Stimulated activated CD4-positive, alpha-beta T cell treated with anti-CD3 and anti-CD28 coated beads, Interleukin-2, amount 100 ng/mL, for 24 hours (primary cell): ENCODE measurements around the gene EOGT.

Source experiments
- DNase-seq, 2 donors: peaks; one replicate each; pipeline ENCODE4 v3.0.0-alpha.2; 2020

EOGT gene

DNA sequence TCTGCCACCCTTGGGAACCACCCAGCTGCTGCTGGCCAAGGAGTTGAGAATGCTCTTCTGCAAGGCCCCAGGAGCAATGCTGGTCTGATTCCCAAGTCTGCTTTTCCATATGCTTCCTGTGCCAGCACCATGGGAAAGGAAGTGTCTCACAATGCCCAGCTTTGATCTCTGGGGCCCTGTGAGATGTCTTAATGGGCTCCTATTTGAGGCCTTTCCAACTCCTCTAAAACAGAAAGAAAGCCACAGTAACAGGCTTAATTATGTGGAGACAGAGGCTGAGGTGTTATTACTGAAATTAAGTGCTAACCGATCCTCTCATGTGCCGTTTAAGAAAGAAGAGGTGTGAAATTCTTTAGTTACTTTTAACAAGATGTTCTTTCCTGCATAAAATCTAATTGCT lies 4.5 kb downstream of the EOGT start:
- DNase-seq: no peak

GRCh38 chr3:69005791-69006482 lies 7.5 kb downstream of the EOGT start:
- no peak for DNase-seq

DNA sequence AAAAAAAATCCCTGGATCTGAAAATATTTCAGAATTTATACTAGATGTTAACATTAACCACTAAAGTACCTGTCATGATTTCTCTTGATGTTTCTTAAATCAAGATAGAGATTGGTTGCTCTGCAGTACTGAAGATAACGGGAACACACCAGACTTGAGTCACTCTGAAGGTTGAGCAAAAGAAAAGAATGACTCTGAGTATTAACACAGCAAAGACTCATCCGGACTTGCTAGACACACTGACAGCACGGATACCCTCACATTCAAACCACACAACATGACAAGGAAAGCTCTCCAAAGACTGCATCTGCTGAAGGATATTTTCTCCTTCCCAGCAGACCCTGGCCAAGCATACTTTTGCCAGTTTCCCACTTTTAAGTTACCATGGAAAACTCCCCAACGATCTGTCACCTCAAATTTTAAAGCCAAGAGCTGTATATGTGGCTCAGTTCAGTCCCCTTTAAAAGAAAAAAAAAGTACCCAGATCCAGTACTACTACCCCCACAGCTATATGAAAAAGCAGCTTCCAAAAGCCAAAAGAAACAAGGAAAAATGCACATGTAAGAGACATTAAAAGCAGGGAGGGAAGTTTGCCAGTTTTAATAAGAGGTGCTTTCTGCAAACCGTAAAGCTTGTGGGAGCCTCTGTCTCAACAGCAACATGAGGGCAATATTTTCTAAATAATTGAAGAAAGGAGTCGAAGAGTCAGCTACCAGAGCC lies 8.3 kb downstream of the EOGT start:
- no peak for DNase-seq

- no peak for DNase-seq
These were observed 9.3 kb downstream of the EOGT start for GRCh38 chr3:69004138-69004537.

GRCh38 chr3:68999605-69000004 lies 13.9 kb downstream of the EOGT start:
- DNase-seq: no peak

DNA sequence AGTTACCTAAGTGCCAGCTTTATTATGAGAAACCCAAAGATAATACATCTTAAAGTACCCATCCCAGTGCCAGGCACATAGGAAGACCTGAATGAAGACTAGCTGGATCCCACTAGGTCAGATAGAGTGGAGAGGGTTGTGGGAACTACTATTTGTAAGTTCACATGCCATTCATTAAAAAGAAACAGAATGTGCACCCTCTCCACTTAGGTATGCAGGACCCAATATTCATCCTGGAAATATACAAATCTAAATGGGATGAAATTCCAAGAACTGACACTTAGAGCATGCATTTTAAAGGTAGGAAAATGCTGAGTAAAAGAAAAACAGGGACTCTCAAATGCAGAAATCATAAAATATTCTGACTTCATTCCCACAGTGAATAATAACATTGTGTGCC lies 14.3 kb downstream of the EOGT start:
- DNase-seq: no peak

- DNase-seq: no peak
These were observed 15.6 kb downstream of the EOGT start for GRCh38 chr3:68997887-68998286.

DNA sequence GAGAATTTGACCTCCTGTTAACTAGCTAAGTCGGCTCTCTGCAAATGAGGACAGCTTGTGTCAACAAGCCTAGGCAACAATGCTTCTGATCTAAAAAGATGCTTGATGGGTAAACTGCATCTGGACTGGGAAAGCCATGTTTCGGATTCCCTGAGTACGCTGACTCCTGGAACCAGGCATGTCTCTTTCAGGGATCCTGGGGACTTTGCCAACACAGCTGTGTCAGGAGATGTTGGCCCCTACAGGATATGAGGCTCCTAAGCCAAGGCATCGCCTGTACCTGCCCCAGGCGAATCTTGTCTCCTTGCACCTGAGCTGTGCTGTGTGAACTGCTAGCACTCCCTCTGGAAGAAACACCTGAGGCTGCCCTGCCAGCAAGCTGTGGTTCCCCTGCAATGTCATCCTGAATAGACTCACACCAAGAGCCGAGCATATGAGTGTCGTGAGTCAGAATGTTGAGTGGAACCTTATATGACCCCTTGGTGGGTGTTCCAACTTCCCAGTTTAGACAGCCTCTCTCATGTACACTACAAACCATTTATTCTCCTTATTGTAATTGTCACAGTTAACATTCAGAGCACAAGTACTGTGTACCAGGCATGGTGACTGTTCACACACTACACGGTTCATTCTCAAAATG lies 17.0 kb downstream of the EOGT start:
- DNase-seq: no peak

DNA sequence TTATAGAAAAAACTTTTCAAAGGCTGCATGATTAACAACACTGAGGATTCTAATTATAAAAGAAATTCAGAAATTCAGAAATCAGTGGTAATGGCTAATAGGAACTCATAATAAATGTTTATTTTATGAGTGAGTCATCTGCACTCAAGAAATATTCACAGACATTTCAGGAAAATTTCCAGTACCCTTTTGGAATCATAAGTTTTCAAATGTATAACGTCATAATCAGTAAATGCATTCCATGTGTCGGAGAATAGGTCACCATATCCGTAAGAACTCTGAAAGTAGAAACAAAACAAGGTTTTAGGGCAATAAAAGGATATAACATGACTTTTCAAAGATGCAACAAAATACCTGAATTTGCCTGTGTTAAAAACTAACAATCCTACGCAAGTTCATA lies 24.7 kb downstream of the EOGT start:
- DNase-seq: no peak

GRCh38 chr3:68987322-68987721 lies 26.2 kb downstream of the EOGT start:
- DNase-seq: no peak

DNA sequence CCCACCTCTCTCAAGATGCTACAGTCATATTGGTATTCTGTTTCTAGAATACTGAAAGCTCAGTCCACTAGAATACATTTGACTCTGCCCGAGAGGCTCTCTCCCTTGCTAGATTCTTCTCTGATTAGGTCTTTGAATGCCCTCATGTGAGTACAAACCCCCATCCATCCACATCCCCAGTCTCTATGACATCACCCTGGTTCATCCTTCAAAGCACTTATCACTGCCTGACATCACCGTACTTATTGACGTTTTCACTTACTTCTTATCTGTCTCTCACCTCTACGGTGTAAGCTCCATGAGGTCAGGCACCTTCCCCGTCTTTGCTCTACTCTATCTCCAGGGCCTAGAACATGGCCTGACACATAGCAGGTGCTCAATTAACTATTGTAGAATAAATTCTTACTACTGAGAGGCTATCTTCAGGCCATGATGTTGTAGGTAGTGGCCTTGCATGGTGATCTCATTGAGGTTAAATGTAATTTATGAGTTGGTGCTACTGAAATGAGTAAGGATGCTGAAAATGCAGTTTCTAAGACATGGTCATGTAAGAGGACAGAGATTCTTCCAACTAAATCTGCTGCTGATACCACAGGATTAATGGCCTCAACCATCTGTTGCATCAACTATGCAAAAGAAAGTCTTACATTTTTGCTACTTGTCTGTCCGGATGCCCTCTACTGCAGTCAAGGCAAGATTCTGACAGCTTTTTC lies 26.8 kb downstream of the EOGT start:
- DNase-seq: no peak

DNA sequence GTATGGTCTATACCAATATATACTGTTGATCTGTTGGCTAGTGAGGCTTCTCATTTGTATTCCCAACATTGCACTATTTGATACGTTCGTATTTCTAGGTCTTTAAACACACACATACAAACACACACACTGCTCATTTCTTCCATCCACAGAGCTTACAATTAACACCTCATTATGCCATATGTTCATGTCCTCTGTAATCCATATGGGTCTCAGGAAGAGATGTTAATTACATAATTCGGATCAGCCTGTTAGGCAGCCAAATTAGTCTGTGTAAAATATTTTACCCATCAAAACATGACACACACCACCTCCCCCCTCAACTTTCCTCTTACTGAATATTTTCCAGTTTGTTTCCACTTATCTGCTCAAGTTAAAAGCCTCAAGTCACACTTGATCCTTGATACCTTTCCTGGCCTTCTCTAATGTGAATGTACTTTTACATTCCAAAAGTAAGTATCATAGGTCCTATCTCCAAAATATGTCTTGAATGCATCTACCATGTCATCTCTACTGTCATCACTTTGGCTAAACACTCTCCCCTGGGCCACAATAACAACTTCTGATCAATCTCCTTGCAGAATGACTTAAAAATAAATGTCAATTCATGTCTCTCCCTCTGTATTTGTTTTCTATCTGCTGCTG lies 28.2 kb downstream of the EOGT start:
- DNase-seq: no peak

- DNase-seq: no peak
These were observed 29.4 kb downstream of the EOGT start for GRCh38 chr3:68984011-68984530.

DNA sequence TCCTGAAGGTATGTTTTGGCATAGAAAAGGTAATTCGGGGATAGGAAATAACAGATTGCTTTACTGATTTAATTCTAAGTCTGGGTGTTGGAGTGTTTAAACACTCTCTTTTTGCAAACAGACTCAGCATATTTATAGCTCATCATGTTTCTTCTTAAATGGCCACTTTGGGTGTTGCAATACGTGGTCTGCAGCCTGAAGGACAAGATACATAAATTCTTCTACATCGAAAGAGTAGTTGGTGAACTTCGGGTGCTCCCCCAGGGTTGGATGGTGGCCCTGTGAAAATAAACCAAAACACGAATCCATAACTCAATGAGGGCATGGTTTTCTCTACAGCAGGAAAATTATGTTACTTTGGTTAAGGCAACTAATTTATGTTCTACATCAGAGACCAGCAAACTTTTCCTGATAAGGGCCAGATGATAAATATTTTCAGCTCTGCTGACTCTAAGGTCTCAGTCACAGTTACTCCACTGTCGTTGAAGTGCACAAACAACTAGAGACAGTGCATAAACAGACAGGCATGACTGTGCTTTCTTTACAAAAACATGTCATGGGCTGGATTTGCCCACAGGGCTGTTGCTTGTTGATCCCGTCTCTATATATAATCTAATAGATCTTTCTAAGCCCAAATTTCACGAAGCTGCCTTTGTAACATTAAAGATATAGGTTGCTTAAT lies 35.9 kb downstream of the EOGT start:
- no peak for DNase-seq

- DNase-seq: no peak
These were observed 38.8 kb downstream of the EOGT start for GRCh38 chr3:68974711-68975110.

DNA sequence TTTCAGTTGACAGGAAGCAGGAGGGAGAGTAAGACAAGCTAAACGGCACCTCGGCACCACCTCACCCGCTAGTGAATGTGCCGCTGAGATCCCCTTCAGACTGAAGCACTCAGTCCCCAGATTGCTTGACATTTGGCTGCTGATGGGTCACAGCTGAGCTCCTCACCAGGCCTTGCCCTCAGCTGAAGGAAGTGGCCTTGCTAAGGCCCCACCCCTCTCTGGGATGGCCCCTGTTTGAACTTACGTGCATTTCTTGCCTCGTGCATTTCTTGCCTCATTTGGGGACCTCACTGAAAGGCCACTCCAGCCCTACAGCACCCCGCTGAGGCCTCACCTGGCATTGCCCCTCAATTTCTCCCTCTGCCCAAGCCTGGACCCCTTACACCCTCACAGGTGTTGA lies 39.8 kb downstream of the EOGT start:
- DNase-seq: no peak

DNA sequence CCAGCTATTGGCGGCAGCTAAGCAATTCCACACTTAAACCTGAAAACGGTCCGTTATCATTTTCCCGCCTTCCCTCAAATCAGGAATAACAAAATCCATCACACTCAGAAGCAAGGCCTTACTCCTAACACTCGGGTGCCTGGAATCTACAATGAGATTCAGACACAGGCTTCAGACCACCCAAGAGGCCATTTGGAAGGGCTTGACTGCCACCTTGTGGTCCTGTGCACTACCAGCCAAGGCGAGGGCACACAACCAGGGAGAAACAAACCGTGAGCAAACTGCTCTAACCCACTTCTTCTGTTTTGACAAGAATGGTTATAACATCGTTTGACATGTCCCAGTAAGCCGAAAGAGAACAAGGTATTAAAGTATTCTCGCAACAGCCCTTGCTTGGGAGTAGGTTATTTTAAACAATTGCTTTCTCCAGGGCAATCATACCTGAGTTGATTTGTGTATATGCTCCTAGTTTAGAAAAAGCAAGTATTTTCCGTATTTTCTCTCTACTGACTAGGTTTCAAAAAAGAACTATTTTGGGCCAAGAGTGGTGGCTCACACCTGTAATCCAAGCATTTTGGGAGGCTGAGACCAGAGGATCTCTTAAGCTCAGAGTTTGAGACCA lies 41.0 kb downstream of the EOGT start:
- peak; percentile 32 to 54 for DNase-seq

DNA sequence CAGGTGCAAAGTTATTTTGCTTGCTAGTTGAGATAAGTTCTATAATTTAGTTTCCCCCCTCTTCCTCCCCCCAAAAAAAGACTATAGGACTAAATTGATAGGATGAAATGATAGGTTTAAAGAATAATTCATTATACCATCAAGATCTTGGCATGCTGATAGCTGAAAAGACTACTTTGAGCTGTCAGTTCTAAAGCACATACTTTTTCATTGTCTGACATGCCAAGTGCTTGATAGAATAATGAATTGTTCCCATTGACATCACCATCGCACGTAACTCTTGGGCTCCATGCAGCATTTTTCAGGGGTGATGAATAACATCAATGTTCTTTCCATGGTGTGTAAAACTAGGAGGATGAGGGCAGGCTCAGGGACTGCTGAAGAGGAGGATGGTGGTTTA lies 48.8 kb downstream of the EOGT start:
- DNase-seq: no peak

GRCh38 chr3:68963891-68964290 lies 49.6 kb downstream of the EOGT start:
- no peak for DNase-seq

DNA sequence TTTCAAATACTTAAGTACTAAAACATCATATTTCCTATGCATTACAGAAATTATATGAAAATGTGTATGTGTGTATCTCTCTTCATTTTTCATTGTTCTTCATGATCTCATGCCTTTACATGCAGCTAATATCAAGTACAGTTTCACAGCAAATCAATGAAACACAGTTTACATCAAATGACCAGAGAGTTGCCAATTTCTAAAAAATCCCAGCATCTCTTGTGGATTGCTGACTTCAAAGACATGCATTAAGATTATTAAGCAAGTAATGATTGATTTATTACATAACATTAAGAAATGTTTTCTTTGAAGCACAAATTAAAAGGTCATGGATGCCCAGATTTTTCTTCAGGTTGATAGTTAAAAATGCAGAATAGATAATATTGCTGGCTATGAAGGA lies 50.1 kb downstream of the EOGT start:
- no peak for DNase-seq

GRCh38 chr3:68958932-68959331 lies 54.6 kb downstream of the EOGT start:
- no peak for DNase-seq

GRCh38 chr3:68957895-68958294 lies 55.6 kb downstream of the EOGT start:
- no peak for DNase-seq
